Testis (tissue), 2 donors: Measurements from ENCODE around the gene TNFRSF6B.

Source experiments
- CTCF ChIP-seq, 3 experiments: fragments of 450-650 bp in 2 of 3; fragments of 200-600 bp in 1 of 3; sonication (generic) in 1 of 3; IDR thresholded peaks; one replicate each; pipeline ENCODE4 v1.5.1; 2016 to 2019; ENCODE audit warnings: antibody characterized with exemption in 3 of 3, mild to moderate bottlenecking in 2 of 3, moderate library complexity in 1 of 3
- POLR2A ChIP-seq: fragments of 450-650 bp; IDR thresholded peaks from one replicate; pipeline ENCODE4 v1.6.1; 2017; ENCODE audit warnings: antibody characterized with exemption, mild to moderate bottlenecking, moderate library complexity

- TF ChIP-seq CTCF (IDR thresholded peaks at IDR 0.05), result no peak
- TF ChIP-seq POLR2A, result no peak
Measured at GRCh38 chr20:63731410-63731809, 35.0 kb downstream of the TNFRSF6B start.
